A673 (cell line): ENCODE data around the gene BST1. TPM values are rescaled to one million over a fixed set of nuclear protein-coding genes. Genes with fewer than 3 reads are reported as not detected.

Experiments
- BruUV-seq: library from RNA; stranded (reverse); fragments of 400-500 nt; replicated peaks from 2 replicates; lab custom pipeline; 2021; lab: Mats Ljungman, UMichigan
- CTCF ChIA-PET: fragments of 300-600 bp; sonication (Branson Sonifier 250); formaldehyde crosslinking; loops from one replicate; lab custom pipeline; 2022; ENCODE audit warnings: antibody characterized with exemption; lab: Charles Lee
- POLR2A ChIA-PET: fragments of 300-600 bp; sonication (Branson Sonifier 250); formaldehyde crosslinking; loops from one replicate; lab custom pipeline; 2022; ENCODE audit warnings: antibody characterized with exemption; ENCODE audit not compliant: low non-redundant PET; lab: Charles Lee
- DNase-seq: peaks from one replicate; pipeline ENCODE4 v3.0.0-alpha.2; 2015; ENCODE audit warnings: low spot score
- H3K27ac ChIP-seq: fragments of 200-600 bp; sonication (generic); 2 replicates; pipeline ENCODE4 v1.5.1; 2016; ENCODE audit warnings: mixed run types, low read depth, mild to moderate bottlenecking, mixed read lengths, antibody characterized with exemption, low read length; ENCODE audit not compliant: poor library complexity, severe bottlenecking
- H3K27me3 ChIP-seq: fragments of 200-600 bp; sonication (generic); replicated peaks from 2 replicates; pipeline ENCODE4 v1.6.1; 2017; ENCODE audit warnings: mixed run types, low read depth, mild to moderate bottlenecking, mixed read lengths, antibody characterized with exemption, low read length; ENCODE audit not compliant: insufficient read depth, poor library complexity
- H3K36me3 ChIP-seq: fragments of 200-600 bp; sonication (generic); 2 replicates; pipeline ENCODE4 v1.6.1; 2016; ENCODE audit warnings: mixed run types, mild to moderate bottlenecking, mixed read lengths, antibody characterized with exemption, low read length; ENCODE audit not compliant: insufficient read depth, poor library complexity, severe bottlenecking
- H3K4me1 ChIP-seq: fragments of 200-600 bp; sonication (generic); 2 replicates; pipeline ENCODE4 v1.6.1; 2017; ENCODE audit warnings: mixed run types, mild to moderate bottlenecking, mixed read lengths, antibody characterized with exemption, low read length; ENCODE audit not compliant: insufficient read depth, poor library complexity, severe bottlenecking
- H3K4me3 ChIP-seq: fragments of 200-600 bp; sonication (generic); 2 replicates; pipeline ENCODE4 v1.5.1; 2016; ENCODE audit warnings: low read depth, mixed run types, mild to moderate bottlenecking, mixed read lengths, low read length; ENCODE audit not compliant: poor library complexity, severe bottlenecking
- H3K9me3 ChIP-seq: fragments of 200-600 bp; sonication (generic); 2 replicates; pipeline ENCODE4 v1.6.1; 2016; ENCODE audit warnings: mixed run types, low read depth, mild to moderate bottlenecking, mixed read lengths, antibody characterized with exemption, low read length; ENCODE audit not compliant: poor library complexity, severe bottlenecking
- EZH2 ChIP-seq: fragments of 200-600 bp; sonication (generic); IDR thresholded peaks from 2 replicates; pipeline ENCODE4 v1.6.1; 2017; ENCODE audit warnings: borderline replicate concordance, low read depth, mild to moderate bottlenecking, mixed read lengths, antibody characterized with exemption, low read length; ENCODE audit not compliant: poor library complexity, severe bottlenecking
- intact Hi-C: fragments of 100-400 bp; cut with micrococcal nuclease; formaldehyde crosslinking; loops from one replicate; pipeline ENCODE4 v1.10.0; 2022; ENCODE audit not compliant: unreplicated experiment
- total RNA-seq: library from RNA; stranded (reverse); gene quantifications from 2 replicates; pipeline ENCODE4 v1.2.3, GENCODE V29; 2021
- TF ChIP-seq, protein P1 (sequence below): fragments of 300-800, 200-600 bp; sonication (generic); conservative IDR thresholded peaks from 2 replicates; pipeline ENCODE4 v1.5.1; 2017; ENCODE audit warnings: low read depth, mild to moderate bottlenecking, antibody characterized with exemption, low read length, moderate library complexity, mixed read lengths

The BST1 gene
- total RNA-seq, 1 experiment from 2014 or later, result 2.4 TPM

GRCh38 chr4:15681067-15681371, 21.8 kb upstream of the BST1 start:
- H3K27ac ChIP-seq, result peak overlapping the region; percentile 92
- no TSS peak for BruUV-seq
- H3K36me3 ChIP-seq, result peaks cover 7% of the 10 kb centered on the region
- no peaks in the 10 kb centered on the region for H3K9me3 ChIP-seq
- intact Hi-C loops, result no loop called here
- DNase-seq, result no peak
- TF ChIP-seq, protein P1, sequence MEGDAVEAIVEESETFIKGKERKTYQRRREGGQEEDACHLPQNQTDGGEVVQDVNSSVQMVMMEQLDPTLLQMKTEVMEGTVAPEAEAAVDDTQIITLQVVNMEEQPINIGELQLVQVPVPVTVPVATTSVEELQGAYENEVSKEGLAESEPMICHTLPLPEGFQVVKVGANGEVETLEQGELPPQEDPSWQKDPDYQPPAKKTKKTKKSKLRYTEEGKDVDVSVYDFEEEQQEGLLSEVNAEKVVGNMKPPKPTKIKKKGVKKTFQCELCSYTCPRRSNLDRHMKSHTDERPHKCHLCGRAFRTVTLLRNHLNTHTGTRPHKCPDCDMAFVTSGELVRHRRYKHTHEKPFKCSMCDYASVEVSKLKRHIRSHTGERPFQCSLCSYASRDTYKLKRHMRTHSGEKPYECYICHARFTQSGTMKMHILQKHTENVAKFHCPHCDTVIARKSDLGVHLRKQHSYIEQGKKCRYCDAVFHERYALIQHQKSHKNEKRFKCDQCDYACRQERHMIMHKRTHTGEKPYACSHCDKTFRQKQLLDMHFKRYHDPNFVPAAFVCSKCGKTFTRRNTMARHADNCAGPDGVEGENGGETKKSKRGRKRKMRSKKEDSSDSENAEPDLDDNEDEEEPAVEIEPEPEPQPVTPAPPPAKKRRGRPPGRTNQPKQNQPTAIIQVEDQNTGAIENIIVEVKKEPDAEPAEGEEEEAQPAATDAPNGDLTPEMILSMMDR, result no peak
- no peak for TF ChIP-seq EZH2
- ChIA-PET CTCF (no interaction called here), POLR2A (interaction anchor here (0.5 kb wide), 1 partner anchor 45 kb away, joined by 3 read pairs; no protein-coding TSS in a partner anchor)
- H3K4me3 ChIP-seq, result peak overlapping the region; percentile 67
- H3K27me3 ChIP-seq, result no peaks in the 10 kb centered on the region
- H3K4me1 ChIP-seq, result peaks cover 44% of the 10 kb centered on the region

DNA sequence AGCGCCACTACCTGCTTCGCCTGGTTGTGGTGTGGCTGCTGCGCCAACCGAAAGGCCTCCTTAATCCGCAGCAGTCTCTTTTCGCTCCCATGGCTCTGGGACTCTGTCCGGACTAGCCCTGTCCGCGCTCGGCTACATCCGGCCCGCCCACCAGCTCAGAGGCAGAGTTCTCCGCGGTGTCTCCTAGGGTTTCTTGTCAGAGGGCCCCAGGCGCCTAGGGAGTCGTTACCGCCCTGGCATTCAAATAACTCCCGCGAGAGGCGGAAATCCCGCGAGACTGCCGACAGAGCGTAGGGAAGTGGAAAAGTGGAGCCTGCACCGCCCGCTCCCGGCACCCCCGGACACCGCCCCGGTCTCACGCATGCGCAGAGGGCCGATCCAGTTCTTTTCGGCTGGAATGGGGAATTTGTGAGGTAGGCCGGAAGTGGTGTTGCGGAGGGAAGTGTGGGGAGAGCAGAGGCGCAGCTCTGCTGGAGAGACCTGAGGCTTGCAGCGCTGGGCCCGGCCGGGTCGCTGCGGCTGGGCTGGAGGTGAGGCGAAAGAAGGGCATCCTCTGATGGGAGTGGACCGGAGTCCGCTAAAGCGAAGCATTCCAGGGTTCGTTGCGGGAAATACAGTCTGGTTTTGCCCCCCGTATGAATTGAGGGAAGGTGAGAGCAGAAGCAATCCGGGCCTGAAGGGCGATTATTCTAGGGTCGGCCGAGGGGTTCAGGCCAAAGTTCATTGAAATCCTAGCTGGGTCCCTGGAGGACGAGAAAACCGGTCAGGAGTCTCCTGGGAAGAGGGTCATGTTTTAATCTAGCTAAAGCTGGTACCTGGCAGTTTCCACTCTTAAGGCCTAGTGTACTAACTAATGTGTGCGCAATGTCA, 21.3 kb upstream of the BST1 start, which contains the start of gene FAM200B:
Gene FAM200B, plus strand, starts transcription at position 456 of the 870 bp plus-strand sequence. CDS start 5,151 bp downstream, outside the sequence.
- ChIA-PET CTCF (no interaction called here), POLR2A (interaction anchor here (0.5 to 0.6 kb wide), 2 partner anchors 44 to 158 kb away, joined by 3 to 5 read pairs; no protein-coding TSS in a partner anchor)
- H3K27ac ChIP-seq, result peak within 1 kb of the TSS; percentile 92
- H3K4me3 ChIP-seq, result peak within 1 kb of the TSS; percentile 67
- BruUV-seq, result TSS peak; percentile 75
- intact Hi-C loops, result no loop called here
- no peaks in the 10 kb centered on the region for H3K27me3 ChIP-seq
- DNase-seq, result peak; percentile 100
- H3K9me3 ChIP-seq, result no peaks in the 10 kb centered on the region
- H3K4me1 ChIP-seq, result peaks cover 44% of the 10 kb centered on the region
- peaks cover 13% of the 10 kb centered on the region for H3K36me3 ChIP-seq
- no peak for TF ChIP-seq EZH2
- TF ChIP-seq, protein P1, result 0 out of 2 replicates have a peak, but pooled peaks have one; percentile 20

DNA sequence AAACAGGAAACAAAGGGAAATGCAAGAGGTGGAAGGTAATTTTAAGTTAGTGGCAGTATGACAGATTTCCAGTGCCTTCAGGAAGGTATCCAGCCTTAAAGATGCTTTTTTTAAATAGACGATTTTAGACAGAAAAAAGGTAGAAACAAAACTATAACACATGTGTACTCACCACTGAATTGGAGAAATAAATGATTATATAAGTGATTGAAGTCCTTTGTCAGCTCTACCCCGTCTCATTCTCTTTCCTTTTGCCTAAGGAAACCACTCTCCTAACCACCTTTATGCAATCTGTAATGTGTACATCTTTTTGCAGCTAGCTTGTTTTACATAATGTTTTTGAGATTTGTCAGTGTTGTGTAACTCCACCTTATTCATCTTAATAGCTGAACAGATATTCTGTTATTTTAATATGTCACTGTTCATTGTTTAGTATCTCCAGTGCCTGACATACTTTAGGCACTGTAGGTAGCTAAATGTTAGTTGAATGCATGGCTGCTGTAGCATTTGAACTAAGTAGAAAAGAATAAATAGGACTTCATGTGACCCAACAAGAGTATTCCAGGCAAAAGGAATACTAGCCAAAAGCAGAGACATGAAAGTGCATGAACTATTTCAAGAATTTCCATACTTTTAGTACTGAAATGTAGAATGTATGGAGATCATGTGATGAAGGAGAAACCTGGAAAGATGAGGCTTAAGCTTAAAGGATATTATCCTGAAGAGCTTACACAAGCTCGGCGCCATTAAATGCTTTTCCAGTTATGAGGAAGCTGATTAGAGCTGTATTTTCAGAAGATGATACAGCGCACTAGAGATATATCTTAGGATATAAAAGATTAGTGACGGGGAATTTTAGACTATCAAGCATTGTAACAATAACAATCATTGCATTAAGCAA, 20.4 kb upstream of the BST1 start:
- H3K4me1 ChIP-seq, result peaks cover 36% of the 10 kb centered on the region
- intact Hi-C loops, result no loop called here
- no peaks in the 10 kb centered on the region for H3K9me3 ChIP-seq
- TF ChIP-seq EZH2, result no peak
- TF ChIP-seq, protein P1, result no peak
- H3K36me3 ChIP-seq, result peaks cover 22% of the 10 kb centered on the region
- H3K4me3 ChIP-seq, result peak overlapping the region; percentile 67
- no peak for DNase-seq
- POLR2A ChIA-PET, result interaction anchor here (0.6 kb wide), 1 partner anchor 159 kb away, joined by 5 read pairs; no protein-coding TSS in a partner anchor
- peak overlapping the region; percentile 92 for H3K27ac ChIP-seq
- no peaks in the 10 kb centered on the region for H3K27me3 ChIP-seq
- CTCF ChIA-PET, result no interaction called here
- BruUV-seq, result no TSS peak
